AG10803 (cell line): ENCODE measurements around the gene SIL1.
"Not testable (repeated sequence)": the region's sequence is repeated elsewhere in the genome, so short reads cannot be mapped to it uniquely, and the experiment has no call there.

Source experiments
- DNase-seq: peaks from one replicate; pipeline ENCODE4 v3.0.0; 2010; ENCODE audit warnings: low read depth
- H3K4me3 ChIP-seq: 2 replicates; pipeline ENCODE4 v1.5.1; 2011; ENCODE audit warnings: mild to moderate bottlenecking, low read length, control low read depth
- CTCF ChIP-seq: conservative IDR thresholded peaks from 2 replicates; pipeline ENCODE4 v1.5.1; 2011; ENCODE audit warnings: mild to moderate bottlenecking, low read length, control low read depth, inconsistent platforms

Gene SIL1

GRCh38 chr5:139058121-139058520, 140.0 kb downstream of the SIL1 start:
- peak; percentile 89 for DNase-seq
- H3K4me3 ChIP-seq: no peak overlapping the region
- no peak for TF ChIP-seq CTCF

GRCh38 chr5:139057045-139057939, 140.9 kb downstream of the SIL1 start:
- not testable (repeated sequence) for DNase-seq

GRCh38 chr5:139052975-139053374, 145.2 kb downstream of the SIL1 start:
- H3K4me3 ChIP-seq: no peak overlapping the region
- no peak for DNase-seq
- no peak for TF ChIP-seq CTCF

More at GRCh38 chr5:139057045-139057939, 140.9 kb downstream of the SIL1 start:
- not testable (repeated sequence) for H3K4me3 ChIP-seq

- no peak for TF ChIP-seq CTCF
- no peak for DNase-seq
- no peak overlapping the region for H3K4me3 ChIP-seq
These were observed 146.8 kb downstream of the SIL1 start for GRCh38 chr5:139051392-139051791.

- no peak for DNase-seq
- H3K4me3 ChIP-seq: no peak overlapping the region
- TF ChIP-seq CTCF: no peak
These were observed 147.7 kb downstream of the SIL1 start for GRCh38 chr5:139050432-139050831.

- DNase-seq: no peak
- no peak overlapping the region for H3K4me3 ChIP-seq
- TF ChIP-seq CTCF: no peak
These were observed 148.4 kb downstream of the SIL1 start for GRCh38 chr5:139049780-139050179.

- peak; percentile 26 for DNase-seq
- TF ChIP-seq CTCF: no peak
- H3K4me3 ChIP-seq: no peak overlapping the region
These were observed 151.6 kb downstream of the SIL1 start for GRCh38 chr5:139046551-139046950.
